AG20443 (cell line): ENCODE results near the gene SORCS2.
"Not testable (repeated sequence)": the region's sequence is repeated elsewhere in the genome, so short reads cannot be mapped to it uniquely, and the experiment has no call there.

Experiments
- DNase-seq: peaks from one replicate; pipeline ENCODE4 v3.0.0; 2012; ENCODE audit warnings: low spot score, mixed read lengths

The SORCS2 gene

GRCh38 chr4:7450775-7451433, 258.6 kb downstream of the SORCS2 start:
- DNase-seq: no peak

GRCh38 chr4:7451434-7451789, 259.1 kb downstream of the SORCS2 start:
- no peak for DNase-seq

GRCh38 chr4:7451800-7452199, 259.5 kb downstream of the SORCS2 start:
- DNase-seq: no peak

GRCh38 chr4:7452802-7453201, 260.5 kb downstream of the SORCS2 start:
- DNase-seq: not testable (repeated sequence)

GRCh38 chr4:7457201-7458065, 265.1 kb downstream of the SORCS2 start:
- DNase-seq: no peak

GRCh38 chr4:7458066-7458425, 265.7 kb downstream of the SORCS2 start:
- no peak for DNase-seq

GRCh38 chr4:7458477-7458876, 266.1 kb downstream of the SORCS2 start:
- no peak for DNase-seq

GRCh38 chr4:7459471-7459870, 267.1 kb downstream of the SORCS2 start:
- no peak for DNase-seq

GRCh38 chr4:7460566-7460965, 268.2 kb downstream of the SORCS2 start:
- no peak for DNase-seq

- no peak for DNase-seq
These were observed 268.9 kb downstream of the SORCS2 start for GRCh38 chr4:7461230-7461629.

GRCh38 chr4:7462509-7462971, 270.2 kb downstream of the SORCS2 start:
- no peak for DNase-seq

- no peak for DNase-seq
These were observed 271.4 kb downstream of the SORCS2 start for GRCh38 chr4:7463566-7464258.

GRCh38 chr4:7464259-7464655, 271.9 kb downstream of the SORCS2 start:
- no peak for DNase-seq

- no peak for DNase-seq
These were observed 272.7 kb downstream of the SORCS2 start for GRCh38 chr4:7465017-7465416.

GRCh38 chr4:7466215-7466614, 273.9 kb downstream of the SORCS2 start:
- no peak for DNase-seq

- no peak for DNase-seq
These were observed 274.6 kb downstream of the SORCS2 start for GRCh38 chr4:7466904-7467303.

GRCh38 chr4:7467471-7467870, 275.1 kb downstream of the SORCS2 start:
- DNase-seq: no peak

- DNase-seq: no peak
These were observed 276.7 kb downstream of the SORCS2 start for GRCh38 chr4:7469023-7469422.

- DNase-seq: no peak
These were observed 277.8 kb downstream of the SORCS2 start for GRCh38 chr4:7470111-7470510.

- DNase-seq: no peak
These were observed 278.3 kb downstream of the SORCS2 start for GRCh38 chr4:7470522-7471128.

- no peak for DNase-seq
These were observed 280.2 kb downstream of the SORCS2 start for GRCh38 chr4:7472442-7473013.

- no peak for DNase-seq
These were observed 280.7 kb downstream of the SORCS2 start for GRCh38 chr4:7473081-7473480.
